SK-N-SH (cell line): Measurements from ENCODE around the gene ZNF592. TPM values are rescaled to one million over a fixed set of nuclear protein-coding genes. Genes with fewer than 3 reads are reported as not detected.

Experiments used
- CTCF ChIA-PET: fragments of 300-600, 350-600 bp; formaldehyde crosslinking; extraction: SDS; loops from one replicate; lab custom pipeline; 2021; lab: Yijun Ruan, JAX
- POLR2A ChIA-PET: fragments of 350-600 bp; sonication (Branson Sonifier 250); formaldehyde crosslinking; extraction: SDS; loops from one replicate; lab custom pipeline; 2020; ENCODE audit warnings: antibody characterized with exemption, inconsistent platforms; lab: Yijun Ruan, JAX
- DNase-seq: peaks from one replicate; pipeline ENCODE4 v3.0.0; 2012
- H2AFZ ChIP-seq: fragments of 200-600 bp; sonication (generic); 2 replicates; pipeline ENCODE4 v1.8.1; 2016; ENCODE audit warnings: antibody characterized with exemption, mild to moderate bottlenecking, low read depth
- H3F3A ChIP-seq: fragments of 200-600 bp; sonication (generic); replicated peaks from 2 replicates; pipeline ENCODE3; 2016; ENCODE audit warnings: antibody characterized with exemption, mild to moderate bottlenecking; ENCODE audit not compliant: insufficient read depth
- H3K27ac ChIP-seq, 2 experiments: fragments of 200-500 bp in 1 of 2; fragments of 200-600 bp in 1 of 2; sonication (Bioruptor generic) in 1 of 2; sonication (generic), shearing (Covaris generic) in 1 of 2; 2 replicates each; pipeline versions ENCODE4 v1.5.1 to v1.6.1; 2014 to 2016; ENCODE audit warnings: low read depth in 2 of 2, inconsistent platforms in 1 of 2, low read length in 1 of 2, mild to moderate bottlenecking in 1 of 2, mixed read lengths in 1 of 2
- H3K27me3 ChIP-seq: fragments of 200-600 bp; sonication (generic), shearing (Covaris generic); 2 replicates; pipeline ENCODE4 v1.6.1; 2016; ENCODE audit warnings: mixed run types; ENCODE audit not compliant: insufficient read depth
- H3K36me3 ChIP-seq, 2 experiments: fragments of 200-500 bp in 1 of 2; fragments of 200-600 bp in 1 of 2; sonication (Bioruptor generic) in 1 of 2; sonication (generic) in 1 of 2; replicated peaks in 1 of 2; 2 replicates each; pipeline versions ENCODE3 to v1.5.1; 2014 to 2016; ENCODE audit warnings: low read length in 1 of 2, mild to moderate bottlenecking in 1 of 2; ENCODE audit not compliant: insufficient read depth in 2 of 2, control insufficient read depth in 1 of 2
- H3K4me1 ChIP-seq, 2 experiments: fragments of 200-500 bp in 1 of 2; fragments of 200-600 bp in 1 of 2; sonication (Bioruptor generic) in 1 of 2; sonication (generic), shearing (Covaris generic) in 1 of 2; 2 replicates each; pipeline versions ENCODE4 v1.5.1 to v1.6.1; 2014 to 2016; ENCODE audit warnings: low read depth in 1 of 2, low read length in 1 of 2, mixed run types in 1 of 2; ENCODE audit not compliant: insufficient read depth in 2 of 2, control insufficient read depth in 1 of 2
- H3K4me2 ChIP-seq: fragments of 200-600 bp; sonication (generic), shearing (Covaris generic); 2 replicates; pipeline ENCODE4 v1.6.1; 2017; ENCODE audit warnings: mixed run types
- H3K4me3 ChIP-seq, 2 experiments: fragments of 200-500 bp in 1 of 2; fragments of 200-600 bp in 1 of 2; sonication (Bioruptor generic) in 1 of 2; sonication (generic), shearing (Covaris generic) in 1 of 2; 2 replicates each; pipeline versions ENCODE4 v1.5.1 to v1.8.1; 2014 to 2016; ENCODE audit warnings: low read depth in 2 of 2, inconsistent platforms in 1 of 2, low read length in 1 of 2, mild to moderate bottlenecking in 1 of 2, mixed read lengths in 1 of 2, moderate library complexity in 1 of 2
- H3K79me2 ChIP-seq: fragments of 200-600 bp; sonication (generic); 2 replicates; pipeline ENCODE4 v1.8.1; 2017; ENCODE audit warnings: mild to moderate bottlenecking; ENCODE audit not compliant: insufficient read depth
- H3K9ac ChIP-seq: fragments of 200-600 bp; sonication (generic); 2 replicates; pipeline ENCODE4 v1.6.1; 2017; ENCODE audit warnings: mixed run types
- H3K9me2 ChIP-seq: fragments of 200-600 bp; sonication (generic); 2 replicates; pipeline ENCODE4 v1.6.1; 2017; ENCODE audit warnings: mixed run types
- H3K9me3 ChIP-seq: fragments of 200-600 bp; sonication (generic); 2 replicates; pipeline ENCODE4 v1.6.1; 2017; ENCODE audit warnings: mixed run types, mild to moderate bottlenecking, moderate library complexity
- H4K20me1 ChIP-seq: fragments of 200-600 bp; sonication (generic); 2 replicates; pipeline ENCODE4 v1.6.1; 2017; ENCODE audit warnings: mild to moderate bottlenecking, mixed run types; ENCODE audit not compliant: insufficient read depth
- CHD2 ChIP-seq: fragments of 150-350 bp; IDR thresholded peaks from 2 replicates; pipeline ENCODE4 v1.6.1; 2018; ENCODE audit warnings: low read length; ENCODE audit not compliant: partially characterized antibody
- CTCF ChIP-seq: fragments of 200-600 bp; sonication (generic); IDR thresholded peaks from 2 replicates; pipeline ENCODE4 v1.6.1; 2017; ENCODE audit warnings: antibody characterized with exemption, mild to moderate bottlenecking, moderate library complexity
- ELF1 ChIP-seq: IDR thresholded peaks from 2 replicates; pipeline ENCODE4 v1.4.0; 2012
- EP300 ChIP-seq, 2 experiments: IDR thresholded peaks; 2 replicates each; pipeline versions ENCODE4 v1.4.0 to v1.6.1; 2012; ENCODE audit warnings: borderline replicate concordance in 1 of 2, low read depth in 1 of 2, low read length in 1 of 2
- FOSL2 ChIP-seq: IDR thresholded peaks from 2 replicates; pipeline ENCODE4 v1.4.0; 2012; ENCODE audit warnings: low read depth, mild to moderate bottlenecking, moderate library complexity, borderline replicate concordance
- FOXJ3 ChIP-seq: sonication (generic); formaldehyde crosslinking; IDR thresholded peaks from 2 replicates; pipeline ENCODE4 v1.5.1; 2020; ENCODE audit warnings: mild to moderate bottlenecking, missing genetic modification reagents
- FOXM1 ChIP-seq: IDR thresholded peaks from 2 replicates; pipeline ENCODE4 v1.4.0; 2012; ENCODE audit warnings: low read depth, mild to moderate bottlenecking
- GABPA ChIP-seq: IDR thresholded peaks from 2 replicates; pipeline ENCODE4 v1.4.0; 2012; ENCODE audit warnings: low read depth, mild to moderate bottlenecking
- GATA2 ChIP-seq: sonication (generic); formaldehyde crosslinking; IDR thresholded peaks from 2 replicates; pipeline ENCODE4 v1.5.0; 2020; ENCODE audit warnings: mild to moderate bottlenecking, missing genetic modification reagents
- JUND ChIP-seq: IDR thresholded peaks from 2 replicates; pipeline ENCODE4 v1.4.0; 2012
- MAX ChIP-seq: IDR thresholded peaks from 2 replicates; pipeline ENCODE4 v1.4.0; 2012; ENCODE audit warnings: low read depth
- MEF2A ChIP-seq: IDR thresholded peaks from 2 replicates; pipeline ENCODE4 v1.4.0; 2012; ENCODE audit warnings: low read depth, borderline replicate concordance
- NFIC ChIP-seq: IDR thresholded peaks from 2 replicates; pipeline ENCODE4 v1.4.0; 2012; ENCODE audit warnings: borderline replicate concordance
- POLR2AphosphoS5 ChIP-seq: IDR thresholded peaks from 2 replicates; pipeline ENCODE4 v1.6.1; 2012; ENCODE audit warnings: low read depth, low read length
- RAD21 ChIP-seq: IDR thresholded peaks from 2 replicates; pipeline ENCODE4 v1.6.1; 2012; ENCODE audit warnings: mild to moderate bottlenecking, low read length
- RCOR1 ChIP-seq: fragments of 150-350 bp; IDR thresholded peaks from 2 replicates; pipeline ENCODE4 v1.6.1; 2017; ENCODE audit warnings: antibody characterized with exemption, low read length
- RXRA ChIP-seq: IDR thresholded peaks from 2 replicates; pipeline ENCODE4 v1.4.0; 2012; ENCODE audit warnings: low read depth, mild to moderate bottlenecking, borderline replicate concordance
- SIN3A ChIP-seq: IDR thresholded peaks from 2 replicates; pipeline ENCODE4 v1.6.1; 2012; ENCODE audit warnings: low read depth, mild to moderate bottlenecking, low read length, moderate library complexity, borderline replicate concordance
- SMC3 ChIP-seq: IDR thresholded peaks from 2 replicates; pipeline ENCODE4 v1.6.1; 2012; ENCODE audit warnings: low read depth, low read length, improper control_type of control experiment
- TEAD4 ChIP-seq: IDR thresholded peaks from 2 replicates; pipeline ENCODE4 v1.4.0; 2012; ENCODE audit warnings: mild to moderate bottlenecking, borderline replicate concordance; ENCODE audit not compliant: insufficient read depth
- USF1 ChIP-seq: IDR thresholded peaks from 2 replicates; pipeline ENCODE4 v1.4.0; 2012; ENCODE audit warnings: low read depth, borderline replicate concordance
- USF2 ChIP-seq: fragments of 150-350 bp; IDR thresholded peaks from 2 replicates; pipeline ENCODE4 v1.6.1; 2017; ENCODE audit warnings: antibody characterized with exemption, low read length, low read depth, borderline replicate concordance
- WGBS: methylation state at CpG from one replicate; pipeline ENCODE4 v1.1.6; 2017; ENCODE audit warnings: low lambda C conversion rate; 5-methylcytosine and 5-hydroxymethylcytosine counted together
- polyA plus RNA-seq, 3 experiments: library from polyadenylated mRNA; depleted of rRNA; stranded (reverse); fragments of >200 nt; gene quantifications; 2 replicates each; pipeline ENCODE4 v1.2.3, GENCODE V29; 2012

Gene ZNF592
- polyA plus RNA-seq, 1 of the 3 experiments (the other 2 are of a cell fraction) = 8.0 TPM

- no peak overlapping the region for H3K4me2 ChIP-seq
- no peaks in the 10 kb centered on the region for H3K9me3 ChIP-seq
- H3K79me2 ChIP-seq = no peaks in the 10 kb centered on the region
- H3K36me3 ChIP-seq = no peaks in the 10 kb centered on the region
- ChIA-PET CTCF (interaction anchor here (1.3 to 6.7 kb wide), 3 partner anchors 9 to 92 kb away, joined by 5 to 38 read pairs (median 7); no protein-coding TSS in a partner anchor), POLR2A (interaction anchor here (1.0 kb wide), 1 partner anchor 13 kb away, joined by 4 read pairs; no protein-coding TSS in a partner anchor)
- peaks cover 14 to 19% of the 10 kb centered on the region in 2 experiments; a peak in 3 of 4 replicates for H3K4me1 ChIP-seq
- 73% methylated on average over 5 of the region's 5 CpGs for WGBS
- H3K27me3 ChIP-seq = no peaks in the 10 kb centered on the region
- no peak overlapping the region for H2AFZ ChIP-seq
- DNase-seq = no peak
- no peak overlapping the region for H3K27ac ChIP-seq
- no peaks in the 10 kb centered on the region for H4K20me1 ChIP-seq
- no peaks in the 10 kb centered on the region for H3F3A ChIP-seq
- no peaks in the 10 kb centered on the region for H3K9me2 ChIP-seq
- H3K4me3 ChIP-seq = no peak overlapping the region
- TF ChIP-seq NFIC = no peak
- no peak for TF ChIP-seq FOXM1
- TF ChIP-seq CTCF = no peak
- TF ChIP-seq RAD21 = no peak
- TF ChIP-seq USF1 = no peak
- no peak for TF ChIP-seq ELF1
- no peak for TF ChIP-seq POLR2AphosphoS5
- no peak for TF ChIP-seq JUND
- TF ChIP-seq RXRA = no peak
- no peak for TF ChIP-seq FOXJ3 (CRISPR knock-in tag)
- TF ChIP-seq MEF2A = no peak
- TF ChIP-seq SIN3A = no peak
- TF ChIP-seq, all 33 proteins: peak for 0
- H3K9ac ChIP-seq = no peak overlapping the region
These were observed 87.4 kb downstream of the ZNF592 start for GRCh38 chr15:84835661-84836337.

- Histone ChIP-seq H3K27ac (no peak overlapping the region), H3K4me2 (no peak overlapping the region), H4K20me1 (no peaks in the 10 kb centered on the region), H3K9me2 (no peaks in the 10 kb centered on the region), H3K36me3 (no peaks in the 10 kb centered on the region), H3K79me2 (no peaks in the 10 kb centered on the region), H3K4me1 (peaks cover 19 to 23% of the 10 kb centered on the region in 2 experiments; a peak in 3 of 4 replicates), H3K4me3 (no peak overlapping the region), H3K9ac (no peak overlapping the region), H3F3A (no peaks in the 10 kb centered on the region), H2AFZ (no peak overlapping the region), H3K27me3 (no peaks in the 10 kb centered on the region), H3K9me3 (no peaks in the 10 kb centered on the region)
- ChIA-PET POLR2A (interaction anchor here (1.0 kb wide), 1 partner anchor 14 kb away, joined by 4 read pairs; no protein-coding TSS in a partner anchor), CTCF (interaction anchor here (1.4 to 1.5 kb wide), 2 partner anchors 13 to 26 kb away, joined by 4 to 5 read pairs; no protein-coding TSS in a partner anchor)
- TF ChIP-seq USF1 = no peak
- no peak for TF ChIP-seq RCOR1
- no peak for TF ChIP-seq GABPA
- TF ChIP-seq JUND = no peak
- no peak for TF ChIP-seq FOSL2
- no peak for TF ChIP-seq SMC3
- TF ChIP-seq MAX = no peak
- TF ChIP-seq SIN3A = no peak
- no peak for TF ChIP-seq USF2
- TF ChIP-seq EP300 (IDR thresholded peaks at IDR 0.05; ENCODE audit: borderline replicate concordance in 1 of 2, low read depth in 1 of 2, low read length in 1 of 2) = no peak
- no peak for TF ChIP-seq POLR2AphosphoS5
- TF ChIP-seq ELF1 = no peak
- no peak for TF ChIP-seq FOXJ3 (CRISPR knock-in tag)
- no peak for TF ChIP-seq RAD21
- TF ChIP-seq TEAD4 = no peak
- TF ChIP-seq FOXM1 = no peak
- no peak for TF ChIP-seq CHD2
- no peak for TF ChIP-seq GATA2 (CRISPR knock-in tag)
- DNase-seq = no peak
- 91% methylated on average over 1 of the region's 1 CpG for WGBS
These were observed 88.5 kb downstream of the ZNF592 start for GRCh38 chr15:84836844-84837243.
